GM10248 (cell line): ENCODE measurements around the gene RNF223.

Source experiments
- CTCF ChIA-PET: fragments of 300-600 bp; sonication (Branson Sonifier 250); formaldehyde crosslinking; extraction: SDS; loops from one replicate; lab custom pipeline; 2021; ENCODE audit warnings: antibody characterized with exemption; lab: Yijun Ruan, JAX
- POLR2A ChIA-PET: fragments of 350-650 bp; sonication (Branson Sonifier 250); formaldehyde crosslinking; extraction: SDS; loops from one replicate; lab custom pipeline; 2020; ENCODE audit warnings: antibody characterized with exemption; lab: Yijun Ruan, JAX
- DNase-seq: peaks from one replicate; pipeline ENCODE4 v3.0.0; 2012; ENCODE audit errors: extremely low spot score
- TF ChIP-seq, protein P1 (sequence below): IDR thresholded peaks from 2 replicates; pipeline ENCODE4 v1.5.1; 2012; ENCODE audit warnings: mild to moderate bottlenecking, low read depth; ENCODE audit errors: extremely low read depth, missing control alignments, control extremely low read depth

RNF223 gene

DNA sequence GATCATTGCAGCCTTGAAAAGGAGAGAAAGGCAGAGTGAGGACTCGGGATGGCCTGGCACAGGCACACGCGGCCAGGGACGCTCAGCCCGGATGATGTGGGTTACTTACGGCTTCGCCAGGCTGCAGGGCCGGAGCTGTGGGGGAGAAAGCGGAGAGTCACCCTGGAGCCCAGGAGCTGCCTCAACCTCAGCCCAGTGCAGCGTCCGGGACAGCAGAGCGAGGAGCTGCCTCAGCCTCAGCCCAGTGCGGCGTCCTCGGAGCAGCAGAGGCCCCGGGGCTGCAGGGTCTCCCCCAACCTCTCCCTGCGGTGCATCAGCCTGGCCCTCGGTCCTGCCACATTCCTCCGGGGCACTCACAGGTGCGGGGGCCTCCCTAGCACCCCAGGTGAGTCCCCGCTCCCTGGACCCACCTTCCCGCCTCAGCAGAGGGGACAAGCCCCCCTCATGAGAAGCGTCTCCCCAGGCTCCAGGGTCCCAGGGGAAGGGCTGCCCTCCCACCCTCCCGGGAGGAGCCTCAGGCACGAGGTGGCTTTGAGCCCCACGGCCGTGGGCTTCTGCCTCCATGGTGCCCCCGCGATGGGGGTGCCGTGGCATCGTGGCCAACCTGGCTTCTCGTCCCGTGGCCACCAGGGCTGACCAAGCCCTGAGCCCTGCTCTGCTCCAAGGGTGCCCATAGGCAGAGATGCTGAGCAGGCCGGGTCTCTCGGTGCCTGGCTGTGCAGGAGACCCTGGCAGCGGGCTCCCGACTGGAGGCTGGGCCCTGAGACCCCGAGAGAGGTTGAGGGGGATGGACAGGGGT is 10.5 kb upstream of the RNF223 start:
- ChIA-PET POLR2A (no interaction called here), CTCF (no interaction called here)
- no peak for DNase-seq
- TF ChIP-seq, protein P1, sequence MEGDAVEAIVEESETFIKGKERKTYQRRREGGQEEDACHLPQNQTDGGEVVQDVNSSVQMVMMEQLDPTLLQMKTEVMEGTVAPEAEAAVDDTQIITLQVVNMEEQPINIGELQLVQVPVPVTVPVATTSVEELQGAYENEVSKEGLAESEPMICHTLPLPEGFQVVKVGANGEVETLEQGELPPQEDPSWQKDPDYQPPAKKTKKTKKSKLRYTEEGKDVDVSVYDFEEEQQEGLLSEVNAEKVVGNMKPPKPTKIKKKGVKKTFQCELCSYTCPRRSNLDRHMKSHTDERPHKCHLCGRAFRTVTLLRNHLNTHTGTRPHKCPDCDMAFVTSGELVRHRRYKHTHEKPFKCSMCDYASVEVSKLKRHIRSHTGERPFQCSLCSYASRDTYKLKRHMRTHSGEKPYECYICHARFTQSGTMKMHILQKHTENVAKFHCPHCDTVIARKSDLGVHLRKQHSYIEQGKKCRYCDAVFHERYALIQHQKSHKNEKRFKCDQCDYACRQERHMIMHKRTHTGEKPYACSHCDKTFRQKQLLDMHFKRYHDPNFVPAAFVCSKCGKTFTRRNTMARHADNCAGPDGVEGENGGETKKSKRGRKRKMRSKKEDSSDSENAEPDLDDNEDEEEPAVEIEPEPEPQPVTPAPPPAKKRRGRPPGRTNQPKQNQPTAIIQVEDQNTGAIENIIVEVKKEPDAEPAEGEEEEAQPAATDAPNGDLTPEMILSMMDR = no peak

DNA sequence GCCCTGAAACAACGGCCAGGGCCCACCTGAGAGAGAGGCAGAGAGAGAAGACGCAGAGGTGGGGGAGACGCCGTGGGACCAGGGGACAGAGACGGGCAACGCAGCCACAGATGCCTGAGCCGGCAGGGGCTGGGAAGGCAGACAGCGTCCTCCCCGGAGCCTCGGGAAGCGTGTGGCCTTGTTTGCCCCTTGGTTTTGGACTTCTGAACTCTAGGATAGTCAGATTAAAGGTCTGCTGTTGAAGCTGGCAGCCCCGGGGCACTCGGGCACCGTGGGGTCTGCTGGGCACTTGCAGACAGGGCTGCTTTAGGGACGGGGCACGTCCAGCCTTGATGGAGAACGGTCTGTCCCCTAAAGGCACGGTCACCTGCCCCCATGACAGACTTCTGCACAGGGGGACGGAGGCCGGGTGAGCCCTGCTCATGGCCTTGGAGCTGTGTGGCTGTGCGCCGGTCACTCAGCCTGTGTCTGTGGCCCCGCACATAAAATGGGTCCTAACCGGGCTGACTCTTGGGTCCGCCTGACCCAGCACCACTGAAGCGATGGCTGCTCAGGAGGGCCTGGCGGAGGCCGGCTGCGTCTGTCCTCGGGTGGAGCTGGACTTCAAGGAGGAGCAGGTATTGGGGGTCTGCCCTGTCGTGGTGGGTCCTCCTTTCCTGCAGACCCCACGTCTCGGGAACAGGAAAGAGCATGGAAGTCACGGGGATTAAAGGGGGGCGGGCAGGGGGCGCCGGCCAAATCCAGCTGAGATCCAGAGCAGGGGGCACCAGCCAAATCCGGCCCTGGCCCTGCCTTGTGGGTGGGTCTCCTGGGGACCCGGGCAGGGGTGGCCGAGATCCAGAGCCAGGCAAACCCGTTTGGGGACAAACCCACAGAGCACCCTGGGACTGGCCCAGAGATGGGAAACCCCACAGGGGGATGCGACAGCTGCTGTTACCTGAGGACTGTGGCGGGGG is 9.6 kb upstream of the RNF223 start:
- DNase-seq = no peak
- ChIA-PET CTCF (no interaction called here), POLR2A (no interaction called here)

DNA sequence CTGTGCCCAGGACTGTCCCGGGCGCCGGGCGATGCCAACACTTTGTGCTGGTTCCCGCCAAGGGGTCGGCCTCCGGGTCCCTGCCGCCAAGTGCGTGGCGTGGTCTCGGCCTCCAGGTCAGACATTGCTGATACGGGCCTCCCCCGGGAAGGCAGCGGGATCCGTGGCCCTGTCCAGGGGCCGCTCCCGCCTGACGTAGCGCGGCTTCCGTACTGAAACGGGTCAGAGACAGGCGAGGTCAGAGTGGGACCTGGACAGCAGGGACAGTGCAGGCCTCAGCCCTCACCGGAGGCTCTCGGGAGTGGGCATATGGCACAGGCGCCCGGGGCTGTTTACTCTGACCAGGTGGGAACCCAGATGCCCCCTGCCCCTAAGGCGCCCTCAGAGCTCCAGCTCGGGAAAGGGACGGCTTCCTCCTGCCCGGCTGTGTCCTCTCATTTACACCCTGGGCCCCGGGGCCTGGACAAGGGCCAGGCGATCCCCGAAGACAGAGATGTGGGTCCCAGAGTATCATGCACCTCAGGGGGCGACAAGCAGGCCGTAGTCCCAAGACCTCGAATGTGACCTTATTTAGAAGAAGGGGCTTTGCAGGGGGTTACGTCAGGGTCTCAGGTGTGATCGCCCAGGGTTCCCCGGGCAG is 8.8 kb upstream of the RNF223 start:
- POLR2A ChIA-PET = no interaction called here
- TF ChIP-seq, protein P1 = no peak
- CTCF ChIA-PET = interaction anchor here (0.7 to 2.0 kb wide), 2 partner anchors 18 to 39 kb away, joined by 3 to 4 read pairs; no protein-coding TSS in a partner anchor
- DNase-seq = no peak

More for the DNA sequence above, 9.6 kb upstream of the RNF223 start:
- TF ChIP-seq, protein P1 = no peak

DNA sequence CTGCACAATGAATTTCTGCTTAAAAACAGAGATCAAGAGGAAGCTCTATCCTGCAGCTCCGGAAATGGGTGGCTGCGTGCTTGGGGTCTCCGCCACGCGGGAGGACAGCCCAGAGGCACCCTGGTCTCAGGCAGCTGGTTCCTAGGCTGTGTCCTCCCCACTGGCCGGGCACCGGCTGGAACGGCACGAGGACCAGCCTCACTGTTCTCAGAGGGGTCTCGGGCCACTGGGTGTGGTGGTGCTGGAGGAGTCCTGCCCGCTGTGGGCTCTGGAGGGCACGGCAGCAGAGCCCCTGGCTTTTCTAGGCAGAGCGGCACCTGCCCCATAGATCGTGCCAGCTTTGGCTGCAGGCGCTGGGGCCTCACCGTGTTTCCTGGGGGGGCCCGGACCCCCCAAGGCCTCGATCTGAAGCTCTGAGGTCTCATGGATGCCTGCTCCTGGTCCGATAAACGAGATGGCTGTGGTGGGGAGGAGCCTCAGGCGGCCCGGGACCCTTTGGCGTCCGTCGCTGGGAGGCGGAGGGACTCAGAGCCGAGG is 8.2 kb upstream of the RNF223 start:
- CTCF ChIA-PET = interaction anchor here (0.7 to 2.0 kb wide), 2 partner anchors 18 to 40 kb away, joined by 3 to 4 read pairs; no protein-coding TSS in a partner anchor
- DNase-seq = no peak
- TF ChIP-seq, protein P1 = no peak
- POLR2A ChIA-PET = no interaction called here

DNA sequence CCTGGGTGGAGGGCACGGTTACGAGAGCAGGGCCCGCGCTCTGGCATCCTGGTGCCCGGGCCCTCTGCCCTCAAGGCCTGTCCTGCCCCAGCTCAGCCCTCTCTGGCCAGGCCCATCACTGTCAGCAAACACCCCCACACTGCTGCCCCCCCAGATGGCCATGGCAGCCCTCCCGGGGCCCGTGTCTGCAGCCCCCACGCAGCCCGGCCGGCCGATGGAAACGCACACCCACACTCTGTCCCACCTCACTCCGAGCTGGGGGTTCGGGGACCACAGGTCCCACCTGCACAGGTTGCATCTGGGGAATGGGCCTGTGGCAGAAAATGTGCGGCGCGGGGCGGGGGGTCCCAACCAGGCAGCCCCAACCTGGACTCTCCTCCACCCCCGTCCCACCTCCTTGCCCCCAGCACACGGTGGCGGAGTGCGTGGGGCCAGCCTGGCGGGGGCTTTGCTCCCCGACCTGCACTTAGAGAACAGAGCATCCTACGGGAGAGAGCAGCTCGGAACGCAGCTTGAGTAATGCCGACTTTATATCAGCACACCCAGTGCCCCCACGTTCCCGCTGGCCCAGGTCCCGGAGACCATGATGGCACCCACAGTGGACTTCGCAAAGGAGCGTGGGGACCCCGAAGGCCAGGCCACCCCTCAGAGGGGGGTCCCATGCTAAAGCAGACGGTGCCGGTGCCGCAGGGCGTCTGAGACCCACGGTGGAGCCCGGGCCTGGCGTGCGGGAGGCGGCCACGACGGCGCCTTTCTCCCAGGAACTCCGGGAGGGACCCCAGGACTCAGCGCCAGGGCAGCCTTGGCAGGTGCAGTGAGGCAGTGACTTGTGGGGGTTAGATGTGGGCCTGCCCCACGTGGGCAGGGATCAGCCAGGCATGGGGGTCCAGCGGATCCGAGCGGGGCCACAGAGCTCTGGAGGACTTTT is 7.5 kb upstream of the RNF223 start:
- POLR2A ChIA-PET = no interaction called here
- TF ChIP-seq, protein P1 = no peak
- CTCF ChIA-PET = interaction anchor here (0.7 to 2.0 kb wide), 2 partner anchors 19 to 41 kb away, joined by 3 to 4 read pairs; no protein-coding TSS in a partner anchor
- DNase-seq = no peak
